HAP-1 (cell line): ENCODE measurements around the gene RAB3D.
"Not testable (repeated sequence)": the region's sequence is repeated elsewhere in the genome, so short reads cannot be mapped to it uniquely, and the experiment has no call there.

ENCODE experiments used
- DNase-seq, 2 experiments: peaks; one replicate each; pipeline ENCODE4 v3.0.0-alpha.2; 2016 to 2020; ENCODE audit warnings: low spot score in 2 of 2
- H3K27me3 ChIP-seq: fragments of 250-450 bp; sonication (Bioruptor Pico); 2 replicates; pipeline ENCODE4 v1.5.1; 2020; ENCODE audit warnings: low read depth, mild to moderate bottlenecking, moderate library complexity
- H3K36me3 ChIP-seq: fragments of 250-450 bp; sonication (Bioruptor Pico); replicated peaks from 2 replicates; pipeline ENCODE4 v1.5.1; 2020; ENCODE audit warnings: mild to moderate bottlenecking
- H3K4me1 ChIP-seq: fragments of 250-450 bp; sonication (Bioruptor Pico); 2 replicates; pipeline ENCODE4 v1.5.1; 2020; ENCODE audit warnings: mild to moderate bottlenecking
- H3K4me3 ChIP-seq: fragments of 250-450 bp; sonication (Bioruptor Pico); 2 replicates; pipeline ENCODE4 v1.5.1; 2020; ENCODE audit warnings: mild to moderate bottlenecking, moderate library complexity
- H3K9me3 ChIP-seq: fragments of 250-450 bp; sonication (Bioruptor Pico); 2 replicates; pipeline ENCODE4 v1.5.1; 2020; ENCODE audit warnings: mild to moderate bottlenecking, moderate library complexity
- in situ Hi-C: fragments of 300-500 bp; cut with MboI; formaldehyde crosslinking; loops from 3 replicates; pipeline ENCODE4 v1.14.3; 2020; ENCODE audit warnings: low sequenced_read_pairs, inconsistent platforms, mixed read lengths

RAB3D gene

GRCh38 chr19:11321191-11322126 lies 18.0 kb downstream of the RAB3D start:
- in situ Hi-C loops: no loop called here
- no peaks in the 10 kb centered on the region for H3K36me3 ChIP-seq

GRCh38 chr19:11320278-11320995 lies 19.0 kb downstream of the RAB3D start:
- H3K36me3 ChIP-seq, in situ Hi-C loops, H3K4me1 ChIP-seq, DNase-seq, H3K4me3 ChIP-seq, H3K27me3 ChIP-seq, H3K9me3 ChIP-seq: not testable (repeated sequence)

More at GRCh38 chr19:11321191-11322126, 18.0 kb downstream of the RAB3D start:
- Histone ChIP-seq H3K27me3 (no peaks in the 10 kb centered on the region), H3K4me3 (no peak overlapping the region), H3K4me1 (no peaks in the 10 kb centered on the region), H3K9me3 (no peaks in the 10 kb centered on the region)
- DNase-seq: no peak

- Histone ChIP-seq H3K4me3 (no peak overlapping the region), H3K4me1 (no peaks in the 10 kb centered on the region; the same call in 1 of the 2 replicates), H3K9me3 (no peaks in the 10 kb centered on the region), H3K27me3 (no peaks in the 10 kb centered on the region), H3K36me3 (no peaks in the 10 kb centered on the region)
- no peak for DNase-seq
- in situ Hi-C loops: no loop called here
Observed at GRCh38 chr19:11306337-11306736, 33.1 kb downstream of the RAB3D start.

GRCh38 chr19:11304936-11305335 lies 34.5 kb downstream of the RAB3D start:
- no peaks in the 10 kb centered on the region for H3K36me3 ChIP-seq
- no peaks in the 10 kb centered on the region; the same call in 1 of the 2 replicates for H3K4me1 ChIP-seq
- DNase-seq: no peak
- H3K4me3 ChIP-seq: no peak overlapping the region
- H3K9me3 ChIP-seq: no peaks in the 10 kb centered on the region
- in situ Hi-C loops: no loop called here
- H3K27me3 ChIP-seq: no peaks in the 10 kb centered on the region

GRCh38 chr19:11300811-11301120 lies 38.7 kb downstream of the RAB3D start:
- no peak for DNase-seq
- H3K4me3 ChIP-seq: no peak overlapping the region
- H3K9me3 ChIP-seq: no peaks in the 10 kb centered on the region
- no peaks in the 10 kb centered on the region for H3K36me3 ChIP-seq
- peaks cover 4% of the 10 kb centered on the region; the same call in 1 of the 2 replicates for H3K4me1 ChIP-seq
- in situ Hi-C loops: no loop called here
- no peaks in the 10 kb centered on the region for H3K27me3 ChIP-seq

GRCh38 chr19:11299946-11300810 lies 39.3 kb downstream of the RAB3D start:
- in situ Hi-C loops: loop anchor here (10.0 kb wide), 1 partner anchor 185 kb away; the partner anchor contains the start of gene ELAVL3
- no peaks in the 10 kb centered on the region for H3K9me3 ChIP-seq
- peaks cover 4% of the 10 kb centered on the region; the same call in 1 of the 2 replicates for H3K4me1 ChIP-seq
- H3K4me3 ChIP-seq: no peak overlapping the region
- no peak for DNase-seq
- no peaks in the 10 kb centered on the region for H3K36me3 ChIP-seq
- no peaks in the 10 kb centered on the region for H3K27me3 ChIP-seq

GRCh38 chr19:11296264-11296663 lies 43.2 kb downstream of the RAB3D start:
- Histone ChIP-seq H3K4me3 (no peak overlapping the region), H3K27me3 (no peaks in the 10 kb centered on the region), H3K36me3 (no peaks in the 10 kb centered on the region), H3K4me1 (peaks cover 7% of the 10 kb centered on the region; the same call in 1 of the 2 replicates), H3K9me3 (no peaks in the 10 kb centered on the region)
- in situ Hi-C loops: loop anchor here (10.0 kb wide), 1 partner anchor 189 kb away; the partner anchor contains the start of gene ELAVL3
- DNase-seq: no peak

- in situ Hi-C loops: loop anchor here (10.0 kb wide), 1 partner anchor 189 kb away; the partner anchor contains the start of gene ELAVL3
- H3K27me3 ChIP-seq: no peaks in the 10 kb centered on the region
- H3K4me1 ChIP-seq: peaks cover 7% of the 10 kb centered on the region; the same call in 1 of the 2 replicates
- H3K36me3 ChIP-seq: no peaks in the 10 kb centered on the region
- no peaks in the 10 kb centered on the region for H3K9me3 ChIP-seq
- no peak within 1 kb of the TSS for H3K4me3 ChIP-seq
- DNase-seq: no peak
Observed at GRCh38 chr19:11295665-11296245, 43.7 kb downstream of the RAB3D start, which contains the start of gene TSPAN16. TSPAN16 (plus strand) TSS chr19:11296160; CDS start chr19:11296298, 138 bp downstream.

- in situ Hi-C loops: loop anchor here (10.0 kb wide), 1 partner anchor 190 kb away; the partner anchor contains the start of gene ELAVL3
Observed at GRCh38 chr19:11295180-11295579, 44.3 kb downstream of the RAB3D start.

GRCh38 chr19:11293433-11294389 lies 45.7 kb downstream of the RAB3D start:
- DNase-seq: peak; percentile 93 to 97
- Histone ChIP-seq H3K9me3 (no peaks in the 10 kb centered on the region), H3K36me3 (no peaks in the 10 kb centered on the region), H3K27me3 (no peaks in the 10 kb centered on the region), H3K4me3 (peak overlapping the region; percentile 14), H3K4me1 (peaks cover 4% of the 10 kb centered on the region; the same call in 1 of the 2 replicates)
- in situ Hi-C loops: loop anchor here (10.0 kb wide), 1 partner anchor 191 kb away; the partner anchor contains the start of gene ELAVL3

More at GRCh38 chr19:11295180-11295579, 44.3 kb downstream of the RAB3D start:
- Histone ChIP-seq H3K27me3 (no peaks in the 10 kb centered on the region), H3K36me3 (no peaks in the 10 kb centered on the region), H3K9me3 (no peaks in the 10 kb centered on the region), H3K4me3 (no peak overlapping the region), H3K4me1 (peaks cover 7% of the 10 kb centered on the region; the same call in 1 of the 2 replicates)
- no peak for DNase-seq

- H3K4me3 ChIP-seq: no peak overlapping the region
- no peaks in the 10 kb centered on the region for H3K27me3 ChIP-seq
- in situ Hi-C loops: loop anchor here (10.0 kb wide), 1 partner anchor 193 kb away; the partner anchor contains the start of gene ELAVL3
- no peaks in the 10 kb centered on the region for H3K9me3 ChIP-seq
- no peak for DNase-seq
- H3K36me3 ChIP-seq: no peaks in the 10 kb centered on the region
- 0 out of 2 replicates have a peak, but pooled peaks cover 3% of the 10 kb centered on the region for H3K4me1 ChIP-seq
Observed at GRCh38 chr19:11291991-11292390, 47.5 kb downstream of the RAB3D start.

GRCh38 chr19:11291415-11291814 lies 48.0 kb downstream of the RAB3D start:
- Histone ChIP-seq H3K9me3 (no peaks in the 10 kb centered on the region), H3K27me3 (no peaks in the 10 kb centered on the region), H3K4me3 (no peak overlapping the region), H3K4me1 (0 out of 2 replicates have a peak, but pooled peaks cover 3% of the 10 kb centered on the region), H3K36me3 (no peaks in the 10 kb centered on the region)
- in situ Hi-C loops: loop anchor here (10.0 kb wide), 1 partner anchor 193 kb away; the partner anchor contains the start of gene ELAVL3
- no peak for DNase-seq
